Lung (tissue), 12 donors: ENCODE measurements around the gene SUMO3. TPM values are rescaled to one million over a fixed set of nuclear protein-coding genes. Genes with fewer than 3 reads are reported as not detected.

Experiments used
- ATAC-seq: fragments of 200-7000 bp; cut with Tn5 transposase; one replicate; pipeline ENCODE4 v1.9.1; 2020; ENCODE audit warnings: moderate number of reproducible peaks; ENCODE audit not compliant: insufficient read depth, low FRiP score
- DNase-seq, 3 donors: peaks; one replicate each; pipeline ENCODE4 v3.0.0-alpha.2; 2013 to 2017
- H3K27ac ChIP-seq, 2 donors: one replicate each; pipeline ENCODE4 v1.5.1; 2013; ENCODE audit warnings: mild to moderate bottlenecking in 2 of 2, moderate library complexity in 2 of 2, control low read depth in 1 of 2, inconsistent platforms in 1 of 2, low read depth in 1 of 2, low read length in 1 of 2
- H3K27me3 ChIP-seq, 3 donors: one replicate each; pipeline ENCODE4 v1.5.1; 2013; ENCODE audit warnings: low read length in 2 of 3; ENCODE audit not compliant: control insufficient read depth in 3 of 3, insufficient read depth in 3 of 3
- H3K36me3 ChIP-seq, 4 donors: one replicate each; pipeline ENCODE4 v1.5.1; 2013; ENCODE audit warnings: low read length in 4 of 4, mild to moderate bottlenecking in 1 of 4, moderate library complexity in 1 of 4; ENCODE audit not compliant: control insufficient read depth in 4 of 4, insufficient read depth in 4 of 4
- H3K4me1 ChIP-seq, 5 donors: one replicate each; pipeline ENCODE4 v1.5.1; 2013; ENCODE audit warnings: low read length in 5 of 5, mild to moderate bottlenecking in 2 of 5, moderate library complexity in 1 of 5; ENCODE audit not compliant: control insufficient read depth in 5 of 5, insufficient read depth in 5 of 5
- H3K4me3 ChIP-seq: one replicate; pipeline ENCODE4 v1.5.1; 2013; ENCODE audit warnings: mild to moderate bottlenecking, control low read depth, moderate library complexity
- H3K9ac ChIP-seq, 2 donors: one replicate each; pipeline ENCODE4 v1.5.1; 2013; ENCODE audit warnings: low read length in 2 of 2, control low read depth in 1 of 2; ENCODE audit not compliant: insufficient read depth in 1 of 2
- H3K9me3 ChIP-seq, 4 donors: one replicate each; pipeline ENCODE4 v1.5.1; 2013; ENCODE audit warnings: low read length in 3 of 4, mild to moderate bottlenecking in 1 of 4, moderate library complexity in 1 of 4; ENCODE audit not compliant: control insufficient read depth in 4 of 4, insufficient read depth in 3 of 4
- CTCF ChIP-seq: IDR thresholded peaks from 2 replicates; pipeline ENCODE4 v1.5.1; 2012; ENCODE audit warnings: mild to moderate bottlenecking; ENCODE audit errors: control extremely low read depth, extremely low read depth
- WGBS, 2 donors: extraction: QIAGEN DNeasy Blood & Tissue Kit; methylation state at CpG; one replicate each; pipeline ENCODE4 v1.1.7; 2013; 5-methylcytosine and 5-hydroxymethylcytosine counted together
- polyA plus RNA-seq, 2 donors: library from polyadenylated mRNA; stranded (reverse); fragments of 200-250 nt; gene quantifications; one replicate each; pipeline ENCODE4 v1.2.1, GENCODE V29; 2013
- total RNA-seq, 2 donors: library from RNA; depleted of rRNA in 1 of 2; stranded (reverse); fragments of >200 nt in 1 of 2; gene quantifications; one replicate each; pipeline ENCODE4 v1.2.1, GENCODE V29; 2014 to 2021
- donor health status: control.
- donor health status: control.
- donor health status: Bipolar disorder and iron deficiency.
- donor health status: healthy.
- donor health status: DM: yes; HTN: yes; CAD: no.

Gene SUMO3
- total and polyA plus RNA-seq, 4 donors = 40.4 to 96.4 (median 66.0) TPM

GRCh38 chr21:44800971-44801467, 16.8 kb downstream of the SUMO3 start:
- peak; percentile 11 for TF ChIP-seq CTCF
- Histone ChIP-seq H3K9ac (peak overlapping the region in 1 of 2 donors; percentile 50), H3K36me3 (peaks cover 0 to 16% (median 11%) of the 10 kb centered on the region in 4 donors), H3K27ac (peak overlapping the region; percentile 86 to 89), H3K4me3 (peak overlapping the region; percentile 83), H3K9me3 (no peaks in the 10 kb centered on the region), H3K4me1 (peaks cover 7 to 28% (median 10%) of the 10 kb centered on the region in 5 donors), H3K27me3 (no peaks in the 10 kb centered on the region)
- peak; percentile 47 for ATAC-seq
- 3 to 6% methylated on average over 17 of the region's 17 CpGs for WGBS, 2 donors
- no peak for DNase-seq

- Histone ChIP-seq H3K27me3 (no peaks in the 10 kb centered on the region), H3K9ac (no peak overlapping the region), H3K9me3 (no peaks in the 10 kb centered on the region), H3K27ac (no peak overlapping the region), H3K4me1 (peaks cover 7 to 28% (median 10%) of the 10 kb centered on the region in 5 donors), H3K36me3 (peaks cover 0 to 13% (median 4%) of the 10 kb centered on the region in 4 donors), H3K4me3 (no peak overlapping the region)
- WGBS, 2 donors = 47 to 69% methylated on average over 12 of the region's 12 CpGs
- TF ChIP-seq CTCF = no peak
- peak; percentile 32 to 57 (median 52) for DNase-seq
- ATAC-seq = no peak
Observed at GRCh38 chr21:44800103-44800502, 17.8 kb downstream of the SUMO3 start.

- no peak overlapping the region for H3K9ac ChIP-seq
- peaks cover 7 to 28% (median 10%) of the 10 kb centered on the region in 5 donors for H3K4me1 ChIP-seq
- no peak for TF ChIP-seq CTCF
- DNase-seq (peak in 2 of 3 donors; percentile 61 to 79), ATAC-seq (no peak)
- no peak overlapping the region for H3K27ac ChIP-seq
- no peaks in the 10 kb centered on the region for H3K9me3 ChIP-seq
- H3K27me3 ChIP-seq = no peaks in the 10 kb centered on the region
- WGBS, 2 donors = 55 to 75% methylated on average over 1 of the region's 1 CpG
- H3K36me3 ChIP-seq = peaks cover 0 to 8% (median 3%) of the 10 kb centered on the region in 4 donors
- H3K4me3 ChIP-seq = no peak overlapping the region
Observed at GRCh38 chr21:44799646-44800045, 18.2 kb downstream of the SUMO3 start.

GRCh38 chr21:44797775-44798174, 20.1 kb downstream of the SUMO3 start:
- DNase-seq = no peak
- Histone ChIP-seq H3K4me3 (no peak overlapping the region), H3K9me3 (no peaks in the 10 kb centered on the region), H3K9ac (no peak overlapping the region), H3K27me3 (no peaks in the 10 kb centered on the region), H3K36me3 (peaks cover 0 to 4% (median 3%) of the 10 kb centered on the region in 4 donors), H3K4me1 (peaks cover 7 to 27% (median 11%) of the 10 kb centered on the region in 5 donors), H3K27ac (no peak overlapping the region)
- no peak for ATAC-seq
- no peak for TF ChIP-seq CTCF
- 94 to 100% methylated on average over 2 of the region's 2 CpGs for WGBS, 2 donors
